Limb (tissue), 2 donors: ENCODE measurements around the gene UBN1.

Experiments used
- DNase-seq, 2 donors: peaks; one replicate each; pipeline ENCODE4 v3.0.0-alpha.2; 2016; ENCODE audit errors: extremely low spot score in 2 of 2

The UBN1 gene, protein sequence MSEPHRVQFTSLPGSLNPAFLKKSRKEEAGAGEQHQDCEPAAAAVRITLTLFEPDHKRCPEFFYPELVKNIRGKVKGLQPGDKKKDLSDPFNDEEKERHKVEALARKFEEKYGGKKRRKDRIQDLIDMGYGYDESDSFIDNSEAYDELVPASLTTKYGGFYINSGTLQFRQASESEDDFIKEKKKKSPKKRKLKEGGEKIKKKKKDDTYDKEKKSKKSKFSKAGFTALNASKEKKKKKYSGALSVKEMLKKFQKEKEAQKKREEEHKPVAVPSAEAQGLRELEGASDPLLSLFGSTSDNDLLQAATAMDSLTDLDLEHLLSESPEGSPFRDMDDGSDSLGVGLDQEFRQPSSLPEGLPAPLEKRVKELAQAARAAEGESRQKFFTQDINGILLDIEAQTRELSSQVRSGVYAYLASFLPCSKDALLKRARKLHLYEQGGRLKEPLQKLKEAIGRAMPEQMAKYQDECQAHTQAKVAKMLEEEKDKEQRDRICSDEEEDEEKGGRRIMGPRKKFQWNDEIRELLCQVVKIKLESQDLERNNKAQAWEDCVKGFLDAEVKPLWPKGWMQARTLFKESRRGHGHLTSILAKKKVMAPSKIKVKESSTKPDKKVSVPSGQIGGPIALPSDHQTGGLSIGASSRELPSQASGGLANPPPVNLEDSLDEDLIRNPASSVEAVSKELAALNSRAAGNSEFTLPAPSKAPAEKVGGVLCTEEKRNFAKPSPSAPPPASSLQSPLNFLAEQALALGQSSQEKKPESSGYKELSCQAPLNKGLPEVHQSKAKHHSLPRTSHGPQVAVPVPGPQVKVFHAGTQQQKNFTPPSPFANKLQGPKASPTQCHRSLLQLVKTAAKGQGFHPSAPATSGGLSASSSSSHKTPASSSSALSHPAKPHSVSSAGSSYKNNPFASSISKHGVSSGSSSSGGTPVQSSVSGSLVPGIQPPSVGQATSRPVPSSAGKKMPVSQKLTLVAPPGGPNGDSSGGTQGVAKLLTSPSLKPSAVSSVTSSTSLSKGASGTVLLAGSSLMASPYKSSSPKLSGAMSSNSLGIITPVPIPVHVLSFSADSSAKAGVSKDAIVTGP (N-terminal part only)

DNA sequence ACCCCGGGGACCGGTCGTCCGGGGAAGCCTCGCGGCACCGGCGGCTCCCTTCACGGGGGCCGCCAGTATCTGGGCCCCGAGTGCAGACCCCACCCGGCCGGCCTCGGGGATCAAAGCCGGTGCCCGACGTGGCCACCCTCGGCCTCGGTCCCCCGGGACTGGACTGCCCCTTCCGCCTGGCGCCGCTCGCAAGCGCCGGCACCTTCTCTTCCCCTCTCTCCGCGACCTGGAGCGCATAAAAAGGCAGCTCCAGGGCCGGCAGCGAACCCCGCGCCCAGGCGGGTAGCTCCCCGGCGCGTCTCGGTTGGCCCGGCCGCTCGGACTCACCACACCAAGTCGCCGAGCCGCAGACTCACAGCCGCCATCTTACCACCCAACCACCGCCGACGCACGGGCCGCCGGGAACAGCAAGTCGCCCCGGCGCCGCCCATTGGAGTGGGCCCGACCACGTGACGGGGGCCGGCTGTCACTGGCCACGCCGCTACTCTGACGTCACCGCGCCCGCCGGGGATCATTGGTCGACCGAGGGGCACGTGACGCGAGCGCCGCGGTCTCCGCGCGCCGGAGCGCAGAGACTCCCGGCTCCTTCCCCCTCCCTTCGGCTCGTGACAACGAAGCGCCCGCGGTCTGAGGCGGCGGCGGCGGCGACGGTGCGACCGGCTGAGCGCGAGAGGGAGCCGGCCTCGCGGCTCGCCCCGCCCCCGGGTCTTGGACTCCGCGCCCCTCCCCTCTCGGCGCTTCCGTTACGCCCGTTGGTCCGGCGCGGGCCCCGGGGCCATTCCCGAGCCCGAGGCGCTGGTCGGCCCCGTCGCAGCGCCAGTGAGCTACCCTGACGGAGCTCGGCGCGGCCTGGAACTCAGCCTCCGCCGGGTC lies at the start of gene UBN1, which contains the start of gene GLYR1:
UBN1 (plus strand) TSS at position 581 of the 873 bp plus-strand sequence. CDS start 5,437 bp downstream, outside the sequence.
GLYR1 (minus strand) TSS at position 388 of the 873 bp plus-strand sequence; CDS start at position 365, 23 bp downstream.
- peak; percentile 98 to 100 for DNase-seq

DNA sequence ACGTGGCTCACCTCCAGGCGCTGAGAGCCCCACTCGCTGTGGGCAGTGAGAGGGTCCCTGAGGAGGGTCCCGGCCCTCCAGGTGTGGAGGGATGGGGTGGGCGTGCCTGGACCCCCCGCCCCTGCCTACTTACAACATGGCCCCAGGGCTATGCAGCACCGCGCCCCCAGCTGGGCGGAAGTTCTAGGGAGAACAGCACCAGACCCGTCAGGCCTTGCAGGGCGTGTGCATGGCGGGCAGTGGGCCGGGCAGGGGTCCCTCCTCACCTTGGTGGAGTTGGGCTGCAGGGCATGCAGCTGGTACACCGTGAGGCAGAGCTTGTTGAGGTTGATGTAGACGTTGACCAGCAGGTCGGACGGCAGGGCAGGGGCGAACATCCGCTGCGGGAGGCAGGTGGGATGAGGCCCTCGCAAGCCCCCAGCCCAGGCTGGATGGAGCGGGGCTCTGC lies 49.5 kb upstream of the UBN1 start:
- no peak for DNase-seq

DNA sequence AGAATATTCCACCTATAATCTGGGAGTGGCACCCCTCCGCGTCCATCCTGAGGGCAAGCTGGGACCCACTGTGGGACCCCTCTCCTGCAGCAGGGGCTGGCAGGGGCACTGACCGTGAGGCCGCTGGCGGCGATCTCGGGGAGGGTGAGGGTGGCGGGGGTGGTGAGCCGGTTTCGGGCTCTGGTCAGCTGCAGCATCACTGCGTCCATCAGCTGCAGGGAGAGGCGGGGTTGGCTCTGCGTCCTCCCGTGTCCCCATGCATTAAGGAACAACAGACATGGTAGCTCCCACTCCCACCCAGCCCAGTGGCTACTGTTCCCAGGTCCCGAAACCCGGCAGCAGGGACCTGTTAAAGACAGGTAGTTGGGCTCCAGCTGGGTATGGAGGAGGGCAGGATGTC lies 48.8 kb upstream of the UBN1 start:
- DNase-seq, result no peak

DNA sequence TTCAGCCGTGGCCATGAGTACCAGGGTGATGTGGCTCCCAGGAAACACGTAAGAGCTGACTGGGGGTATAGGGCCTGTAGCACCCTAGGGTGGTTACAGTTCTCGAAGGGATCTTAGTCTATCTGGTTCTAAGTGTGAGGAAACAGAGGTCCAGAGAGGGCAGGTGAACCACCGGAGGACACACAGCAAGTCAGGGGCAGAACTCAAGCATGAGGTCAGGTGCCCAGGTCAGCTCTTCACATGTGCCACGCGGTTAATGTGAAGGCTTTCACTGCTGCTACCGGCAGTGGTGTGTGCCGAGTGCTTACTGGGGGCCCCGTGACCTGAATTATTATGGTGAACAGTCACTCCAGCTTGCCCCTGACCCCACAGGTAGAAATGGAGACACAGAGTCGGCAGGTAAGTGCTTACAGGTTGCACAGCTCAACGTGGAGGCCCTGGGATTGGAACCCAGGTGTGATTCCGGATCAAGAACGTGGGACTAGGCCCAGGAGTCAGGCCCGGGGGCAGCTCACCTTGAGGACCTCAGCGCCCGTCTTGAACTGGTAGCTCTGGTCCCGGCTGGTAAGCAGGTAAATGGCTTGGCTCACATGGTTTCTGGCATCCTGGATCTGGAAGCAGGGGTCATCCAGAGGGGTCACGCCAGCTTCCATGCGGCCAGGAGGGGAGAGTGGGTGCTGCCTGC lies 48.0 kb upstream of the UBN1 start:
- no peak for DNase-seq

DNA sequence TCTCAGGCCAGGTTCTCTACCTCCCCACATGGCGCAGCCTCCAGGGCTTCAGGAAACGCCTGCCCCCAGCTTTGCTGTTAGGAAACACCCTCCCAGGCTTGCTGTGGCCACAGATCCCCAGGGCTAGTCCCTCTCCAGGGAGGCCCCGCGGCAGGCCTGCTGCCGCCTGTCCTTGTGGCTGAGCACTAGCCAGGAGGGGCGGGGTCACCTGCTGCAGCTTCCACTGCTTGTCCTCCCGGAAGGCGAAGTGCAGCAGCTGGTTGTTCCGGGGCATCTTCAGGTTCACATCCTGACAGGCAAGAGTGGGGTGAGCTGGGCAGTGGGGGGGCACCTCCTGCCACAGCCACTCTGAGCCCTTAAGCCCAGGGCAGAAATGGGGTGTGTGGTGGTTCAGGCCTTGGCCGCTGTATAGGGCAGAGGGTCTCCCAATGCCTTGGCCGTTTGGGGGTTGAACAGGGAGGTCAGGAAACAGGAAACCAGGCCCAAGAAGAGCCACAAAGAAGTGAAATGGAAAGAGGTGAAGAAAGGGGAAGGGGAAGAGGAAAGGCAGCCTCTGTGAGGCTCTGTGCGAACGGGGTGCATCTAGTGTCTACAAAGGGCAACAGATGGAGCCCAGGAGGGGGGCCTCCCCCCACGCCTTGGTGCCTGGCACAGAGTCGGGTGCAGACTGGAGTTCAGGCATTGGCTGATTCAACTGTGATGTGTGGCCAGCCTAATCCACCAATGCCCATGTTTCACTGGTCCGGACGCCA lies 46.8 kb upstream of the UBN1 start:
- DNase-seq, result no peak

DNA sequence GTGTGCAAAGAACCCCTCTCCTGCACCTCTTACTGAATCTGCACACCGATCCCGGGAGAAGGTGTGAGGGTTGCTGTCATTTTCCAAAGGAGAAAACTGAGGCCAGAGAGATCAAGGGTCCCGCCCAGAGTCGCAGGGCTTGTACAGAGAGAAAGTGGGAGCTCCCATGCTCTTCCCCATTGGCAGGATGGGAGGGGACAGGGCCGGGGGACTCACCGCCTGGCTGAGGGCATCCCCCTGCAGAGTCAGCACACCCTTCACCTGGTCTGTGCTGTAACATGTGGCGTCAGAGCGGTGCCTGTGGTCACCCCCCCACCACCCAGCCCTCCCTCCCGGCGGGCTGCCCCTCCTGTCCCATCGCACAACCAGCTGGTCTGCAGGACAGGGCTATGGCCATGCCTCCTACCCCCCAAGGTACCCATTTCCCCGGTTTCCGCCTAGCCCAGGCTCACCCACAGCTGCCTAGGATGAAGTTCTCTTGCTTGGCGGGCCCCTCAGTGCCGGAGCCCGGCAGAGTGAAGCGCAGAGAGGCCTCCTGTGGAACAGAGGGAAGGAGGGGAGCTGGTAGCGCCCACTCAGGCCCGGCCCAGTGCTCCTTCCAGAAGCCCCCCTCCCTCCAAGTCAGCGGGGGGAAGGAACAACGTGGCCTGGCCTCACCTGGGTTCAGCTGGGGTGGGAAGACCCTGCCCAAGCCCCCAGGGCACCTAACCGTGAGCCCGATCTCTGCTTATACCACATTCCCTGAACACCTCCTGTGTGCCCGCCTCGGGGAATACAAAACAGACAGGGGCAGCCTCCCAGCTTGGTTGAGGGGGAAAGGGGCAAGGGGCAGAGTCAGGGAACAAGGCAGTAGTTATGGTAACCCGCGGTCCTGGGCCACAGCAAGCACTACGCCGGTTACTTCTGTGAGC lies 46.0 kb upstream of the UBN1 start:
- no peak for DNase-seq

DNA sequence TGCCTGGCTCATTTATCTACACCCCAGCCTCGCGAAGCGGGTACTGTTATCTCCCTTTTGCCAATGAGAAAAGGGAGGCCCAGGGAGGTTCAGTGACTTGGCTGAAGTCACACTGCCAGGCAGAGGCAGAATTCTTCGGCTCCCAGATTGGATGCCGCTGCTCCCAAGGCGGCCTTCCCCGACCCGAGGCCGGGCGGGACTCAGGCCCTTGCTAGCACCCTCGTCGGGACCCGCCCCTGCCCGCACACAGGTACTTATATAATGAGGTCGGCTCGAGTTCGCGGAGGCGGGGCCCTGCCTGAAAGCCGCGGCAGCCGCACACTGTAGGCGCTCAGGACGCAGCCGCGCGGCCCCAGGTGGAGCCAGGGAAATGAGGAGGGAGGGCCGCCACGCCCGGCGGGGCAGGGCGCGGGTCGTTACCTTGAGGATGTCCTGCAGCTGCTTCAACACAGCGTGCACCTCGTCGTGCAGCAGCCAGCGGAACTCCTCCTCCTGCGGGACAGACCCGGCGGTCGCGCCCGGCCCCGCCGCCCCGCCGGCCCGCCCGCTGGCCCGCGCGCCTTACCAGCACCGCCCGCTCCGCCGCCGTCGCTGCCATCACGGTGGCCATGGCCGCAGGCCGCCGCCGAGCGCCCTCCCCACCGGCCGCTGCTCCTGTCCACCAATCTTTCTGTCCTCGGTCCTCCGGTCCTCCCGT lies 45.2 kb upstream of the UBN1 start, which contains the start of gene ROGDI:
ROGDI (minus strand) TSS at position 672 of the 697 bp plus-strand sequence; CDS start at position 610, 62 bp downstream.
- DNase-seq, result peak; percentile 23 to 73

DNA sequence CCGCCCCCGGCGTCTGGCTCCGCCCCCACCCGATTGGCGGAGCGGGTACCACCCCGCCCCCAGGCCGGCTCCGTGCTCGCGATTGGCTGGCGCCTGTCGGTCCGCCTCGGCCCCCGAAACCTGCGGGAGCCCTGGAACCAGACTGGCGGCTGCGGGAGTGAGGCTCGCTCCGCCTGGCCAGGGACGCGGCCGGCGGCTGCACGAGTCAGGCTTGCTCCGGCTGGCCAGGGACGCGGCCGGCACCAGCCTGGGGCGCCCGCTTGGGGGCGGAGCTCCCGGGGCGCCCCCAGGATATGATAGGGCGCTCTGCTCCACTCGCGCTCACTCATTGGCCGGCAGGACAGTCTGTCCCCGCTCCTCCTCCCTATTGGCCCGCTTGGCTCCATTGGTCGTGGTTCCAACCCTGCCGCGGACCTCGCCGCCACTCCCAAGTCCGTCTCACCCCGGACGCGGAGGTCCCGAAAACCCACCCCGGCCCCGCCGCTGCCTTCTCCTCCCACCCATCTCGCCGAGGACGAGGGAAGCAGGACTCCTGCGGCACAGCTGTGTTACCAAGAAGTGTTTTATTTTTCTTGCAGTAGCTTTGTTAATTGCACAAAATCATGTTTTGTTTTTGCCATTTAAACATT lies 44.5 kb upstream of the UBN1 start:
- peak; percentile 92 to 94 for DNase-seq

DNA sequence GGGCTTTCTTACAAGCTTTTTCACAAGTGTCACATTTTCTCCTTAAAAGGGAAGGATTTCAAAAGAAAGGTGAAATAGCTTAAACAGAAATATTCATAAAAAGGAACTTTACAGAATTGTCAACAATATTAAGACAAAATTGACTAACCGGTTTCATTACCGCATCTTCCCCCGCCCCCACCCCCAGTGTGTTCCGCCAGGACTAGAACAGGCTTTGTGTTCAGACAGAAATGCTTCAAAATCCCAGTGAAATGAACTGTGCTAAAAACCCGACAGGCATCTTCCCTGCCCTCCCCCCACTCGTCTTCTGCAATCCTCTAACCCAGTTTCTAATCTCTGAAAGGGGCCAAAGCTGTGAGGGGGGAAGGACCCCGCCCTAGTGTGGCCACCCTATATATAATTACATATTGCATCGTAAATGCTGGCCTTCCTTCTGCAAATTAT lies 43.9 kb upstream of the UBN1 start:
- no peak for DNase-seq

DNA sequence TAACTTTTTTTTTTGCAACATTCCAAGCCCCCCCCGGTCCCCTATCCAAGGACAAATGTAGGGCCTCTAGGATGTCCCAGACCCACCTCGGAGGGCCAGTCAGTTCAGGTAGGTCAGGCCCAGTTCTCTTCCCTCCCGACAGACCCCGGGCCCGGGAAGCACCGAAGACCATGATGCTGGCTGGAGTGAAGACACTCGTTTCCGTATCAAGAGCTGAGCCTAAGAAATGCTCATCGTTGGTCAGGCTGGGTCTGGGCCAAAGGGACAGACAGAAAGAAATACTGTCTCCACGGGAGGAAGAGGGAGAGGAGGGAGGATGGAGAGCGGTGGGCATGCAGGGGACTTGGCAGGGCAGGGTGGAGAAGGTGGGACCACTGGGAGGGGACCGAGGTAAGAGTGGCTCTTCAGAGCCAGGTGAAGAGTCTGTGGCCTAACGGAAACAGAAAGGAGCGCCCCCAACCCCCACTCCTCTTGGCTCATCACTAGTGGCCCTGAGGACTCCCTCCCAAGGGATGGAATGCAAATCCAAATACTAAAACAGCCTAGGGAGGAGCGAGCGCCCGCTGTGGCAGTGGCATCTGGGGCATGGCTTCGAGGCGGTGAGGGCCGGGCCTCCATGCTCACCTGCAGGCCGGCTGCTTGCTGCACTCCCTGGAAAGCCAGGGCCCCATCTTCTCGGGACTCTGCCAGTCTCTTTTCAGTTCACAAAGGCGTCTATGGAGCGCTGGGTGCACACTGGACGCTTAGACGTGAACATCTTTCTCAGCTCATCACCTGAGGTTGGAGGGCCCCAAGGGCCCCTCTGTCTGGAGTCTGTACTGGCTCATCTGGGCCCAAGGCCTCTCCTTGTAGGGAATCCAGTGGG lies 43.2 kb upstream of the UBN1 start:
- no peak for DNase-seq

DNA sequence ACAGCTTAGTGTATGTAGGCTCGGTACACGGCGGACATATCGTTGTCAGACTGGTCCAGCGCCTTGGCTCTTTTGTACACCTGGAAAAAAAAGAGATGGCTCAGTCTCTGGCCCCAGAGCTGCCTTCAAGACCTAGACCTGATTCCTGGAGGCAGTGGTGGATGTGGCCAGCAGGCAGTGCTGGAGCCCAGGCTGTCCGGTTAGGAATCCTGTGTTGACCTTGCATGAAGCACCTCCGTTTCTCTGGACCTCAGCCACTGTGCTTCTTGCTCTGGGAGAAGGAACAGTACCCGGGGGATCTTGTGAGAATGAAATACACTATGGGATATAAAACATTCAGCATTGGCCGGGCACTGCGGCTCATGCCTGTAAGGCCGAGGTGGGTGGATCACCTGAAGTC lies 42.0 kb upstream of the UBN1 start:
- DNase-seq, result no peak

DNA sequence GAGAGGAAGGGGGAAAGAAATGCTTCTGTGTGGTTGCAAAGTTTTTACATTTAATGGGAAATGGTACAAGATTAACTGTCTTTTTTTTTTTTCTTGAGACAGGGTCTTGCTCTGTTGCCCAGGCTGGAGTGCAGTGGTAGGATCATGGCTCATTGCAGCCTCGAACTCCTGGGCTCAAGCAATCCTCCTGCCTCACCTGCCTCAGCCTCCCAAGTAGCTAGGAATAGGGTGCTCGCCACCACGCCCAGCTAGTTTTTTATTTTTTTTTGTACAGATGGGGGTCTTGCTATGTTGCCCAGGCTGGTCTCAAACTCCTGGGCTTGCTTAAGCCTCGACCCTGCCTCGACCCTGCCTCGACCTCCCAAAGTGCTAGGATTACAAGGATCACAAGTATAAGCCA lies 41.0 kb upstream of the UBN1 start:
- no peak for DNase-seq

DNA sequence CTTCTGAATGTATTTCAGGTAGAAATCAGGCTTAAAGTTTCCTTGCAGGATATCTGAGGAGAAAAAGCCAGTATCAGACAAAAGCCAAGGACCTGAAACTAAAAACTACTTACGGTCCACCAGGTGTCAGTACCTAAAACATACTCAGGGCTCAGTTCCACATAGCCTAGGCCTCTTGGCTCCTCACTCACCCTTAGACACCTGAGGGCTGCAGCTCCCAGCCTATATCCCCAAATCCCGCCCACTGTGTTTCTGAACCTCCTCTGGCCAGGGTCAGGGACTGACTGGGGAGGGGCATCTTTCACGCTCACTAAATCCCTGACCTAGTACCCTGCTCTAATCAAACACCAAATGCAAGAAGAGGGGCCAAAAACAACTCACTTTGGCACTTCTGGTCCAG lies 36.0 kb upstream of the UBN1 start:
- DNase-seq, result no peak

DNA sequence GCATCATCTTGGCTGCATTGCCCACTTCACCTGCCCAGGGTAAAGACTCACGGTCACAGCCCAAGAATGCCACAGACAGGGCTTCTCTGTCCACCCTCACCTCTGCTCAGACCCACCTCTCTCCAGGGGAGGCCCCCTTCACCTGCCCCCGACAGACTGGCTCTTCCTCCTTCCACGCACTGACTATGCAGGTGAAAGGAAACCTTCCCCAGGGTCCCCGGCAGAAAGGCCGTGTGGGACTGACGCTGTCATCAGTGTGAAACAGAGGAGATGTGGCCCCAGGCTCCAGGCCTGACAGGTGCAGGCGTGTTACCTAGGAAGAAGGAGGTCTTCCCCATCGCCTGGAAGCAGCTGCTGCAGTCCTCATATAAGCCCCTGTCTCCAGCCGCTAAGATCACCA lies 35.5 kb upstream of the UBN1 start:
- DNase-seq, result no peak

DNA sequence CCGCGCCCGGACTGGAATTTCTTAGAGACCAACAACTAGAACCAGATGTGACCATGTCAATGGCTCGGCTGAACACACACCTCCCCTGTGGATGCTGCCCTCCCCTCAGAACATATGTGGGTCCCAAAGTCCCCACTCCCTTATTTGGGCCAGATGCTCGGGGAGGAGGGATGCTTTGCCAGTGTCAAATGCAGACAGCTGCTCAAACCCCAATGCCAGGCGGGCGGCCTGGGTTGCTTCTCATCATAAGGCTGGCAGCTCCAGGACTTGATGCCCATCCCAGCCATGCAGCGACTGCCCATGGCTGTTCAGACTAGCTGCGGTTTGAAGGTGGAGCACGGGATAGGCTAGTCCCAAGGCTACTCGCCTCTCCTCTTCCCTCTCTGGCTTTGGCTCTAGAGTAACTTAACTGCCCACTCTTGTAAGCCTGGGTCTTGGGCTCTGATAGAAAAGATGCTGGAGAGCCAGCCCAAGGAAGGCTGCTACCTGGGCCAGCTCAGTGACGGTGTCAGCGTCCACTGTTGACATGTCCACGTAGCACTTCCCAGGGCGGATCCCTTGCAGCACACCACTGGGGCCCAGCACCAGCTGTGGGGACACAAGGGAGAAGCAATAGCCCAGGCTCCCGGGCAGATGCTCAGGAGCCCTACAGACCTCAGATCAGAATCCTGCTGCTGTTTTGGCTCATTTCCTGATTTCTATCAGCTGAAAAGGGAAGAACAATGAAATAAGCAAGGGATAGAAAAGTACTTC lies 33.9 kb upstream of the UBN1 start:
- DNase-seq, result no peak

DNA sequence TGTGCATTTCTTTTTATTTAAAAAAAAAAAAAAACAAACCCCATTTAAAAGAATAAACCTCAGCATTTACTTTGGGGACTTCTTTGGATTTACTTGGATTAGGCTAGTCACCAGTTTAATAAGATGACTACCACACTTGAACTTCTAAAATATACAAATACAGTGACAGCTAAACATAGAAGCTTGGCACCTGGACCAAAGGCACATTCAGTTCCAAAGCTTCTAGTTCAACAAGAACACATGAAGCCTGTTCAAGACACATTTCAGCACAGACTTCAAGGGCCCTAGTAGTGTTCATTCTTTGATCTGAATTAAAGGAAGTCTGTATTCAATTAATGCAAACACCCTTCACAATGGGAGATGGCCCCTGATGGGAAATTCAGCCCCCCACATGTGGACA lies 33.2 kb upstream of the UBN1 start:
- DNase-seq, result no peak
